ENCODE results near the gene DAPP1. TPM values are rescaled to one million over a fixed set of nuclear protein-coding genes. Genes with fewer than 3 reads are reported as not detected.
"Not testable (repeated sequence)": the region's sequence is repeated elsewhere in the genome, so short reads cannot be mapped to it uniquely, and the experiment has no call there.

Gene DAPP1
- 49.1 and 102 TPM in 2 replicates for total RNA-seq (2014; rRNA removed; shearing (Covaris generic); ENCODE audit: low replicate concordance)

GRCh38 chr4:99816545-99817308, at the start of gene DAPP1:
DAPP1 (plus strand) TSS chr4:99816827; CDS start chr4:99816914, 87 bp downstream.
- H3K4me3 ChIP-seq (ENCODE audit: low read length) = peak within 1 kb of the TSS; percentile 92
- H3K36me3 ChIP-seq (ENCODE audit: insufficient read depth, low read length) = no peaks in the 10 kb centered on the region
- peak within 1 kb of the TSS; percentile 99 for H3K4me2 ChIP-seq (ENCODE audit: low read depth, low read length, poor library complexity, severe bottlenecking)
- H3K79me2 ChIP-seq (ENCODE audit: low read length) = peaks cover 50% of the 10 kb centered on the region
- no peaks in the 10 kb centered on the region for H3K9me2 ChIP-seq (replicated peaks; ENCODE audit: insufficient read depth, low read length)
- no peaks in the 10 kb centered on the region for H4K20me1 ChIP-seq (ENCODE audit: insufficient read depth, low read depth, low read length)
- no peaks in the 10 kb centered on the region for H3K9me3 ChIP-seq (ENCODE audit: low read length)
- peak within 1 kb of the TSS; percentile 45 for H2AFZ ChIP-seq (ENCODE audit: low read length)
- DNase-seq = peak; percentile 98
- peak within 1 kb of the TSS; percentile 86 for H3K9ac ChIP-seq (ENCODE audit: low read length)
- H3K27ac ChIP-seq (ENCODE audit: low read length) = peak within 1 kb of the TSS; percentile 90
- no peaks in the 10 kb centered on the region for H3K27me3 ChIP-seq (ENCODE audit: low read length)
- H3K4me1 ChIP-seq (ENCODE audit: low read length) = peaks cover 61% of the 10 kb centered on the region

- not testable (repeated sequence) for H3K36me3 ChIP-seq (ENCODE audit: insufficient read depth, low read length); DNase-seq; H3K27me3 ChIP-seq (ENCODE audit: low read length); H3K27ac ChIP-seq (ENCODE audit: low read length); H3K79me2 ChIP-seq (ENCODE audit: low read length); H3K4me2 ChIP-seq (ENCODE audit: low read depth, low read length, poor library complexity, severe bottlenecking); H3K4me1 ChIP-seq (ENCODE audit: low read length); H4K20me1 ChIP-seq (ENCODE audit: insufficient read depth, low read depth, low read length); H3K9me3 ChIP-seq (ENCODE audit: low read length); H3K9me2 ChIP-seq (replicated peaks; ENCODE audit: insufficient read depth, low read length); H2AFZ ChIP-seq (ENCODE audit: low read length); H3K9ac ChIP-seq (ENCODE audit: low read length); H3K4me3 ChIP-seq (ENCODE audit: low read length)
Observed at GRCh38 chr4:99770842-99771241, 45.8 kb upstream of the DAPP1 start.

GRCh38 chr4:99783940-99784339, 32.7 kb upstream of the DAPP1 start:
- Histone ChIP-seq H4K20me1 (ENCODE audit: insufficient read depth, low read depth, low read length) (no peaks in the 10 kb centered on the region), H3K4me2 (ENCODE audit: low read depth, low read length, poor library complexity, severe bottlenecking) (no peak overlapping the region), H3K9ac (ENCODE audit: low read length) (no peak overlapping the region), H3K27me3 (ENCODE audit: low read length) (no peaks in the 10 kb centered on the region), H3K9me2 (replicated peaks; ENCODE audit: insufficient read depth, low read length) (no peaks in the 10 kb centered on the region), H3K9me3 (ENCODE audit: low read length) (no peaks in the 10 kb centered on the region), H3K4me1 (ENCODE audit: low read length) (no peaks in the 10 kb centered on the region), H2AFZ (ENCODE audit: low read length) (no peak overlapping the region), H3K27ac (ENCODE audit: low read length) (no peak overlapping the region), H3K79me2 (ENCODE audit: low read length) (no peaks in the 10 kb centered on the region), H3K4me3 (ENCODE audit: low read length) (no peak overlapping the region), H3K36me3 (ENCODE audit: insufficient read depth, low read length) (no peaks in the 10 kb centered on the region)
- DNase-seq = no peak

- Histone ChIP-seq H3K4me1 (ENCODE audit: low read length) (no peaks in the 10 kb centered on the region), H3K27ac (ENCODE audit: low read length) (no peak overlapping the region), H3K4me2 (ENCODE audit: low read depth, low read length, poor library complexity, severe bottlenecking) (no peak overlapping the region), H3K36me3 (ENCODE audit: insufficient read depth, low read length) (no peaks in the 10 kb centered on the region), H4K20me1 (ENCODE audit: insufficient read depth, low read depth, low read length) (no peaks in the 10 kb centered on the region), H3K9me3 (ENCODE audit: low read length) (no peaks in the 10 kb centered on the region), H2AFZ (ENCODE audit: low read length) (no peak overlapping the region), H3K9me2 (replicated peaks; ENCODE audit: insufficient read depth, low read length) (no peaks in the 10 kb centered on the region), H3K9ac (ENCODE audit: low read length) (no peak overlapping the region), H3K4me3 (ENCODE audit: low read length) (no peak overlapping the region), H3K27me3 (ENCODE audit: low read length) (no peaks in the 10 kb centered on the region), H3K79me2 (ENCODE audit: low read length) (no peaks in the 10 kb centered on the region)
- no peak for DNase-seq
Observed at GRCh38 chr4:99784842-99785241, 31.8 kb upstream of the DAPP1 start.

- H3K9ac ChIP-seq (ENCODE audit: low read length) = no peak overlapping the region
- no peaks in the 10 kb centered on the region for H3K9me2 ChIP-seq (replicated peaks; ENCODE audit: insufficient read depth, low read length)
- H3K36me3 ChIP-seq (ENCODE audit: insufficient read depth, low read length) = no peaks in the 10 kb centered on the region
- no peaks in the 10 kb centered on the region for H3K9me3 ChIP-seq (ENCODE audit: low read length)
- no peaks in the 10 kb centered on the region for H3K79me2 ChIP-seq (ENCODE audit: low read length)
- H3K27ac ChIP-seq (ENCODE audit: low read length) = no peak overlapping the region
- no peak overlapping the region for H3K4me3 ChIP-seq (ENCODE audit: low read length)
- H3K4me2 ChIP-seq (ENCODE audit: low read depth, low read length, poor library complexity, severe bottlenecking) = peak overlapping the region; percentile 20
- H3K4me1 ChIP-seq (ENCODE audit: low read length) = peaks cover 13% of the 10 kb centered on the region
- DNase-seq = no peak
- H3K27me3 ChIP-seq (ENCODE audit: low read length) = no peaks in the 10 kb centered on the region
- H2AFZ ChIP-seq (ENCODE audit: low read length) = no peak overlapping the region
- H4K20me1 ChIP-seq (ENCODE audit: insufficient read depth, low read depth, low read length) = no peaks in the 10 kb centered on the region
Observed at GRCh38 chr4:99790796-99791617, 25.6 kb upstream of the DAPP1 start.

- Histone ChIP-seq H3K9me3 (ENCODE audit: low read length) (no peaks in the 10 kb centered on the region), H3K27me3 (ENCODE audit: low read length) (peaks cover 3% of the 10 kb centered on the region; the same call in 1 of the 2 replicates), H3K4me2 (ENCODE audit: low read depth, low read length, poor library complexity, severe bottlenecking) (no peak overlapping the region), H4K20me1 (ENCODE audit: insufficient read depth, low read depth, low read length) (no peaks in the 10 kb centered on the region), H3K9ac (ENCODE audit: low read length) (no peak overlapping the region), H3K36me3 (ENCODE audit: insufficient read depth, low read length) (no peaks in the 10 kb centered on the region), H2AFZ (ENCODE audit: low read length) (no peak overlapping the region), H3K9me2 (replicated peaks; ENCODE audit: insufficient read depth, low read length) (no peaks in the 10 kb centered on the region), H3K4me1 (ENCODE audit: low read length) (peaks cover 27% of the 10 kb centered on the region), H3K79me2 (ENCODE audit: low read length) (no peaks in the 10 kb centered on the region), H3K4me3 (ENCODE audit: low read length) (no peak overlapping the region), H3K27ac (ENCODE audit: low read length) (no peak overlapping the region)
- no peak for DNase-seq
Observed at GRCh38 chr4:99800332-99801004, 16.2 kb upstream of the DAPP1 start.

- no peak overlapping the region for H2AFZ ChIP-seq (ENCODE audit: low read length)
- no peak overlapping the region for H3K9ac ChIP-seq (ENCODE audit: low read length)
- DNase-seq = peak; percentile 33
Observed at GRCh38 chr4:99801005-99801699, 15.5 kb upstream of the DAPP1 start.

More at GRCh38 chr4:99801005-99801699, 15.5 kb upstream of the DAPP1 start:
- no peak overlapping the region for H3K27ac ChIP-seq (ENCODE audit: low read length)
- H3K9me2 ChIP-seq (replicated peaks; ENCODE audit: insufficient read depth, low read length) = no peaks in the 10 kb centered on the region
- no peaks in the 10 kb centered on the region for H3K36me3 ChIP-seq (ENCODE audit: insufficient read depth, low read length)
- H4K20me1 ChIP-seq (ENCODE audit: insufficient read depth, low read depth, low read length) = no peaks in the 10 kb centered on the region
- H3K9me3 ChIP-seq (ENCODE audit: low read length) = no peaks in the 10 kb centered on the region
- H3K27me3 ChIP-seq (ENCODE audit: low read length) = peaks cover 3% of the 10 kb centered on the region; the same call in 1 of the 2 replicates
- H3K4me2 ChIP-seq (ENCODE audit: low read depth, low read length, poor library complexity, severe bottlenecking) = no peak overlapping the region
- H3K4me3 ChIP-seq (ENCODE audit: low read length) = no peak overlapping the region
- H3K4me1 ChIP-seq (ENCODE audit: low read length) = peaks cover 32% of the 10 kb centered on the region
- no peaks in the 10 kb centered on the region for H3K79me2 ChIP-seq (ENCODE audit: low read length)

Data from Karpas-422 (cell line).